T-helper 9 cell (primary cell): Measurements from ENCODE around the gene PKD1.

ENCODE experiments used
- DNase-seq: peaks from one replicate; pipeline ENCODE4 v3.0.0-alpha.2; 2020
- total RNA-seq, 2 donors: gene quantifications; one replicate each; lab custom pipeline; 2026; lab: John Stamatoyannopoulos, UW

The PKD1 gene
- 155 to 166 reads per million in 2 donors for total RNA-seq

GRCh38 chr16:2135770-2136490, at the start of gene PKD1:
TSS of gene PKD1 (minus strand) at chr16:2135898. CDS start at chr16:2135689, 209 bp downstream.
- DNase-seq = peak; percentile 99

GRCh38 chr16:2184962-2185361, 49.3 kb upstream of the PKD1 start:
- DNase-seq = no peak

- no peak for DNase-seq
These were observed 48.6 kb upstream of the PKD1 start for GRCh38 chr16:2184346-2184745.

GRCh38 chr16:2183671-2184070, 48.0 kb upstream of the PKD1 start:
- DNase-seq = no peak

- DNase-seq = no peak
These were observed 46.3 kb upstream of the PKD1 start for GRCh38 chr16:2181952-2182351.

- no peak for DNase-seq
These were observed 45.5 kb upstream of the PKD1 start for GRCh38 chr16:2180962-2181923.

- no peak for DNase-seq
These were observed 44.8 kb upstream of the PKD1 start for GRCh38 chr16:2180461-2180860.

GRCh38 chr16:2179576-2179975, 43.9 kb upstream of the PKD1 start:
- DNase-seq = no peak

GRCh38 chr16:2179107-2179501, 43.4 kb upstream of the PKD1 start:
- no peak for DNase-seq

GRCh38 chr16:2178321-2179106, 42.8 kb upstream of the PKD1 start:
- peak; percentile 30 for DNase-seq

GRCh38 chr16:2177561-2177960, 41.9 kb upstream of the PKD1 start:
- DNase-seq = no peak

GRCh38 chr16:2177101-2177500, 41.4 kb upstream of the PKD1 start:
- no peak for DNase-seq

- no peak for DNase-seq
These were observed 40.3 kb upstream of the PKD1 start for GRCh38 chr16:2176047-2176446.

- DNase-seq = no peak
These were observed 39.8 kb upstream of the PKD1 start for GRCh38 chr16:2175454-2175853.

GRCh38 chr16:2174396-2175131, 38.9 kb upstream of the PKD1 start:
- no peak for DNase-seq

GRCh38 chr16:2173916-2174315, 38.2 kb upstream of the PKD1 start:
- no peak for DNase-seq

GRCh38 chr16:2173366-2173765, 37.7 kb upstream of the PKD1 start:
- DNase-seq = no peak

GRCh38 chr16:2172688-2173335, 37.1 kb upstream of the PKD1 start:
- DNase-seq = no peak

- no peak for DNase-seq
These were observed 36.0 kb upstream of the PKD1 start for GRCh38 chr16:2171601-2172178.

GRCh38 chr16:2170587-2171435, 35.1 kb upstream of the PKD1 start:
- no peak for DNase-seq
